Right lobe of liver (tissue), 4 donors: ENCODE data around the gene GGCX.

Experiments
- CTCF ChIP-seq, 4 donors: fragments of 200-600 bp in 3 of 4; fragments of 450-650 bp in 1 of 4; IDR thresholded peaks; one replicate each; pipeline versions ENCODE4 v1.5.1 to v1.8.0; 2016 to 2022; ENCODE audit warnings: antibody characterized with exemption in 4 of 4, mild to moderate bottlenecking in 2 of 4
- POLR2A ChIP-seq: fragments of 450-650 bp; IDR thresholded peaks from one replicate; pipeline ENCODE4 v1.6.1; 2017; ENCODE audit warnings: antibody characterized with exemption, mild to moderate bottlenecking
- donor health status: DM: no; HTN: no; CAD: no.
- donor health status: DM: no; HTN: no; CAD: no.
- donor health status: DM: no; HTN: yes; CAD: no.

DNA sequence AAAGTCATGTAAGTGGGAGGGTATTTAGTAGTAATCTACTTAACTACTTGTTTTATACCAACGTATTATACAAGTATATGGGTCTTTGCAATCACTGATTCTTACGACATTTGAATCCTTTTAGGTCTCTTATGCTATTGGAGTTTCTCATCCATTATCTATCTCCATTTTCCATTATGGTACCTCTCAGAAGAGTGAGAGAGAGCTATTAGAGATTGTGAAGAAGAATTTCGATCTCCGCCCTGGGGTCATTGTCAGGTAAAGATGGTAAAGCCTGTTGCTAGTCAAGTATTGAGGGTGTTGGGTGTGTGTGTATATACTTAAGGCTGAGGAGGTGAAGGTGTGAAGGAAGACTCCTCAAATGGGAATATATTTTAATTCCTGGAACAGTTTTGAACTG is 18.5 kb downstream of the GGCX start:
- no peak for TF ChIP-seq CTCF (IDR thresholded peaks at IDR 0.05)
- no peak for TF ChIP-seq POLR2A
